Glomerular endothelial cell (primary cell): ENCODE results near the gene IL13RA2. TPM values are rescaled to one million over a fixed set of nuclear protein-coding genes. Genes with fewer than 3 reads are reported as not detected.

Experiments used
- DNase-seq: peaks from one replicate; pipeline ENCODE4 v3.0.0-alpha.2; 2011; ENCODE audit warnings: low read depth, low spot score; ENCODE audit errors: extremely low read depth
- total RNA-seq: library from RNA; depleted of rRNA; stranded (reverse); fragments of >200 nt; gene quantifications from 2 replicates; pipeline ENCODE4 v1.2.3, GENCODE V29; 2015

IL13RA2 gene
- total RNA-seq, 1 donor from 2014 or later: 0.12 TPM

DNA sequence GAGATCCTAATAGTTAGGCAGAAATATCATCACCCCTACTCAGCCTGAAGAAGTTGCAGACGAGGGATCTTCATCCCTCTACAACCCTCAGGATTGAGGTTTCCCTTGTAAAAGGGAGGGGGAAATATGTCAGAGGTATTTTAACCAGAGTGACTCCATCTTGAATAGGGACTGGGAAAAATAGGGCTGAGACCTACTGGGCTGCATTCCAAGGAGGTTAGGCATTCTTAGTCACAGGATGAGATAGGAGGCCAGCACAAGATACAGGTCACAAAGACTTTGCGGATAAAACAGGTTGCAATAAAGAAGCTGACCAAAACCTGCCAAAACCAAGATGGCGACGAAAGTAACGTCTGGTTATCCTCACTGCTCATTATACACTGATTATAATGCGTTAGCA lies 17.5 kb downstream of the IL13RA2 start:
- DNase-seq: no peak

DNA sequence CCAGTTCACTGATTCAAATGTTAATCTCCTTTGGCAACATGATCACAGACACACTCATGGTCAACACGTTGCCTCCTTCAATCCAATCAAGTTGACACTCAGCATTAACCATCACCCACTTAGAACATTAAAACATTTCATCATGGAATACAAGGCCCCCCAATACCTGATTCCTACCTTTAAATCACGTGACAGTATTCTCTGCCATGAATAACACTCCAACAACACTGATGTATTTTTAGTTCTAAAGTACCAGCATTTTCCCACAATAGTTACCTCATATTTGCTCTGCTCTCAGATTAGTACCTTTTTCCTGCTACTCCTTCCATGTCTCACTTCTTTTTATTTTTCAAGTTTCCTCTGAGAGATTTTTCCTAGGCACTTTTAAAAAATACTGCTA lies 19.6 kb downstream of the IL13RA2 start:
- no peak for DNase-seq

GRCh38 chrX:114985967-114986592 lies 31.3 kb downstream of the IL13RA2 start:
- no peak for DNase-seq

DNA sequence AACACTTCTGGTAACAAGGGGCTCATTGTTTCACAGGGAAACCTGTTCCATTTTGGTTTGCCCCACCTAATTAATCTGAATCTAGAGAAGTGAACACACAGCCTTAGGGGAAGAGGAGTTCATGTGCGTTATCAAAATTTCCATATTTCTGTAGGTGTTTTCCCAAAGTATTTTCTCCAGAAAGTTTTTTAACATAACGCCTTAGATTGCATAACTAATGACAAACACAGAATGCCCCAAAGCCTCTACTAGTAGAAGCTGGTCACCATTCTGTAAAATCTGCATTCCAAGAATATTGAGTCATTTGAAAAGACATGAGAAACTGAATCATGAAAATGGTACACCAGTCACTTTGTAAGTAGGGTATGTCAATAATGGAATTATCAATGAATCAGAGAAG lies 41.1 kb downstream of the IL13RA2 start:
- DNase-seq: no peak

DNA sequence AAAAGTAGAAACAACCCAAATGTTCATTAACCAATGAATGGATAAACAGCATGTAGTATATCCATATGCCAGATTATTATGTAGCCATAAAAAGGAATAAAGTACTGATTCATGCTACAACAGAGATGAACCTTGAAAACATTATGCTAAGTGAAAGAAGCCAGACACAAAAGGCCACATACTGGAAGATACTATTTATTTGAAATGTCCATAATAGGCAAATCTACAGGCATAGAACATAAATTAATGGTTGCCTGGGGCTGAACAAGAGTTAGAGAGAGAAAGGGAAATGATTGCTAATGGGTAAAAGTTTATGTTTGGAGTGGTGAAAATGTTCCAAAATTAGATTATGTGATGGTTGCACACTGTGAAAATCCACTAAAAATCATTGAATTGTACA lies 44.4 kb downstream of the IL13RA2 start:
- DNase-seq: no peak

DNA sequence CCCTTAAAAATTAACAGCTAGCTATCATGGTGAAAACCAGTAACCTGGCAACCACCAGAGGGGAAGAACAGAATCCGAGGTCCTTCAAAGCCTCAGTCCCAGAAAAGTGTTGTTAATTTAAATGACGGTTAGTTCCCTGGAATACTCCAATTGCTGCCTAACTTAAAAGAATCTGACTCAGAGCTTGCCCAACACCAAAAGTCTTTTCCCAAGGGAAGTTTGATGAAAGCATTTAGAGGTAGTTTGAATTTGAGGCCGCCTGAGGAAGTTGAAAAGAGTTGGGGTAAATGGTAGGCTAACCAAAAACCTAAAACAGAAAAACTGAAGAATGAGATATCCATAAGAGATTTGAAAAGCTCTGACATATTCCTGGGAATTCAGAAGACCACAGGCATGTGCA lies 46.6 kb downstream of the IL13RA2 start:
- DNase-seq: no peak

DNA sequence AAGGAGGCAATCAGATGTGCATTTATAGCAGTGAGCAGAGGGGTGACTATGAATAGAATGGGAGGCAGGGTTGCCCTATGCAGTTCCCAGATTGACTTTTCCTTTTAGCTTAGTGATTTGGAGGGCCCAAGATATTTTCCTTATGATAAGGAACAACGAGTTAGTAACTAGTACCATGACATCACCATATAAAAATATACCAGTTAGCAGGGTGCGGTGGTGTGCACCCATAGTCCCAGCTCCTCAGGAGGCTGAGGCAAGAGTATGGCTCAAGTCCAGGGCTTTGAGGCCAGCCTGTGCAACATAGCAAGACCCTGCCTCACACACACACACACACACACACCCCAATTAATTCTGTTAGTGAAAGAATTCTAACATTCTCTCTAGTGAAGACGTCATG lies 53.0 kb downstream of the IL13RA2 start:
- DNase-seq: no peak

GRCh38 chrX:114962209-114962608 lies 55.2 kb downstream of the IL13RA2 start:
- no peak for DNase-seq

DNA sequence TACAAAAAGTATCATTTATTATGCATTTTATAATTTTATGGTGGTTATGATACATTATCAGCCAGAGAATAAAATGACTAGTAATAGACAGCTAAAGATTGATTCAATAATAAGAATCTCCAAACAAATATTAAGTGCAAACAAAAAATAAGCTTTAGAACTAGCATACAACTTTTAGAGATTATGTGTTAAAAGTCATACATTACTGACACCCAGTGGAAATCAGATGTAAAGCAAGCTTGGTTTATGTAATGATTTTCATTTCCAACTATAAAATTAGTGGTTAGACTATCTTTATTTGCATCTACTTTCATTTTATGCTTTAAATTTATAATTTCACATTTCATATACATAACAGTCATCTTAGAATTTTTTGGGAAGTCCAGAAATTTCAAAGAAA lies 57.7 kb downstream of the IL13RA2 start:
- DNase-seq: no peak

Other genes starting within 250 kb of the IL13RA2 start
- gene RBMXL3, start 171.8 kb upstream of the IL13RA2 start, total RNA-seq: not detected in 2 replicates
- 2.7 and 5.5 TPM in 2 replicates for gene LRCH2, start 216.5 kb upstream of the IL13RA2 start, total RNA-seq